ENCODE measurements around the gene VSTM2B.

- TF ChIP-seq CTCF (conservative IDR thresholded peaks at IDR 0.05) (no peak), ZFX (IDR thresholded peaks at IDR 0.05) (no peak)
Observed at GRCh38 chr19:29590278-29590677, 64.5 kb downstream of the VSTM2B start.

All from C4-2B (cell line).